Activated B cell treated with CpG ODN at 0.5 μM for 24 hours (primary cell): ENCODE data around the gene HIVEP3. TPM values are rescaled to one million over a fixed set of nuclear protein-coding genes. Genes with fewer than 3 reads are reported as not detected.

Experiments used
- ATAC-seq: fragments of 200-7000 bp; cut with Tn5 transposase; one replicate; pipeline ENCODE4 v1.10.0; 2021; ENCODE audit warnings: low read depth, mild to moderate bottlenecking, moderate library complexity
- CTCF ChIA-PET: fragments of 350-600 bp; sonication (Branson Sonifier 250); formaldehyde crosslinking; loops from one replicate; lab custom pipeline; 2021; ENCODE audit warnings: antibody characterized with exemption; lab: Charles Lee
- POLR2A ChIA-PET: fragments of 350-600 bp; sonication (Branson Sonifier 250); formaldehyde crosslinking; loops from one replicate; lab custom pipeline; 2021; ENCODE audit warnings: antibody characterized with exemption; lab: Charles Lee
- DNase-seq: peaks from one replicate; pipeline ENCODE4 v3.0.0; 2022
- H3K27ac Mint-ChIP-seq: one replicate; pipeline ENCODE4 v1.8.0; 2020; ENCODE audit warnings: mixed read lengths
- H3K27me3 Mint-ChIP-seq: one replicate; pipeline ENCODE4 v1.8.0; 2021; ENCODE audit warnings: mixed read lengths
- H3K36me3 Mint-ChIP-seq: one replicate; pipeline ENCODE4 v1.8.0; 2021; ENCODE audit warnings: low read depth, mixed read lengths
- H3K4me1 Mint-ChIP-seq: one replicate; pipeline ENCODE4 v1.8.0; 2021; ENCODE audit warnings: mixed read lengths
- H3K4me3 Mint-ChIP-seq: one replicate; pipeline ENCODE4 v1.8.0; 2020; ENCODE audit warnings: mild to moderate bottlenecking, mixed read lengths
- H3K9me3 Mint-ChIP-seq: one replicate; pipeline ENCODE4 v1.8.0; 2020; ENCODE audit warnings: mixed read lengths
- CTCF ChIP-seq: fragments of 200-600 bp; IDR thresholded peaks from one replicate; pipeline ENCODE4 v1.8.0; 2022; ENCODE audit warnings: antibody characterized with exemption, mild to moderate bottlenecking
- intact Hi-C: fragments of 100-400 bp; cut with micrococcal nuclease; formaldehyde crosslinking; loops from one replicate; pipeline ENCODE4 v1.15.1; 2024
- total RNA-seq: library from RNA; stranded (reverse); gene quantifications from 2 replicates; pipeline ENCODE4 v1.2.3, GENCODE V29; 2022

Gene HIVEP3
- total RNA-seq, 1 donor from 2014 or later = 14.4 TPM

GRCh38 chr1:41504114-41505035 is 414.3 kb downstream of the HIVEP3 start:
- peaks cover 5% of the 10 kb centered on the region for H3K4me1 Mint-ChIP-seq
- DNase-seq = no peak
- H3K4me3 Mint-ChIP-seq = no peak overlapping the region
- no peak overlapping the region for H3K27ac Mint-ChIP-seq
- CTCF ChIA-PET = no interaction called here
- intact Hi-C loops = no loop called here
- H3K27me3 Mint-ChIP-seq = no peaks in the 10 kb centered on the region
- POLR2A ChIA-PET = no interaction called here
- TF ChIP-seq CTCF = no peak
- no peaks in the 10 kb centered on the region for H3K9me3 Mint-ChIP-seq
- H3K36me3 Mint-ChIP-seq = no peaks in the 10 kb centered on the region
- ATAC-seq = no peak

- no peaks in the 10 kb centered on the region for H3K27me3 Mint-ChIP-seq
- no peak for TF ChIP-seq CTCF
These were observed 415.1 kb downstream of the HIVEP3 start for GRCh38 chr1:41503538-41504113.

DNA sequence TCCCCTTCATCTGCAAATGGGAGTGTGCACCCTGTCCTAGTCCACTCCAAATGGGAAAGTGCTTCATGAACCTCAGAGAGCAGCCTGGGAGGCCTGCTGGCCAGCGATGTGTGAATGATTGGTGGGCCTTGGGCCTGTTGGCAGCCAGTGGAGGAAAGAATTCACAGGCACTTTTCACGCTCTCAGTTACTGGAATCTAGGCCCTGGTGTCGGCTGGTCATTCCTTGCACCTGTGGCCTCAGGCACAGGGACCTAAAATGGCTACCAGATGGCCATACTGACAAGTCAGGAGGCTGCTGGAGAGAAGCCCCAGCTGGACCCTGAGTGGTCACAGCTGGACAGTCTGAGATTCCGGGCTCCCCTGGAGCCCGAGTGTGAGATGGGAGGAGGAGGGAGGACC is 415.8 kb downstream of the HIVEP3 start:
- ChIA-PET POLR2A (no interaction called here), CTCF (no interaction called here)
- Mint-ChIP-seq H3K27ac (no peak overlapping the region), H3K4me3 (no peak overlapping the region), H3K4me1 (peaks cover 2% of the 10 kb centered on the region), H3K9me3 (no peaks in the 10 kb centered on the region), H3K27me3 (no peaks in the 10 kb centered on the region), H3K36me3 (no peaks in the 10 kb centered on the region)
- TF ChIP-seq CTCF = no peak
- intact Hi-C loops = no loop called here
- no peak for DNase-seq
- no peak for ATAC-seq

More at GRCh38 chr1:41503538-41504113, 415.1 kb downstream of the HIVEP3 start:
- peaks cover 2% of the 10 kb centered on the region for H3K4me1 Mint-ChIP-seq
- DNase-seq (no peak), ATAC-seq (no peak)
- intact Hi-C loops = no loop called here
- no peaks in the 10 kb centered on the region for H3K36me3 Mint-ChIP-seq
- H3K27ac Mint-ChIP-seq = no peak overlapping the region
- no peak overlapping the region for H3K4me3 Mint-ChIP-seq
- no peaks in the 10 kb centered on the region for H3K9me3 Mint-ChIP-seq
- ChIA-PET CTCF (no interaction called here), POLR2A (no interaction called here)

GRCh38 chr1:41501581-41501980 is 417.1 kb downstream of the HIVEP3 start:
- POLR2A ChIA-PET = no interaction called here
- DNase-seq = no peak
- H3K27ac Mint-ChIP-seq = no peak overlapping the region
- no peak overlapping the region for H3K4me3 Mint-ChIP-seq
- H3K27me3 Mint-ChIP-seq = peaks cover 3% of the 10 kb centered on the region
- no peak for TF ChIP-seq CTCF
- no peaks in the 10 kb centered on the region for H3K9me3 Mint-ChIP-seq
- H3K36me3 Mint-ChIP-seq = no peaks in the 10 kb centered on the region
- intact Hi-C loops = no loop called here
- CTCF ChIA-PET = no interaction called here
- no peak for ATAC-seq
- H3K4me1 Mint-ChIP-seq = peaks cover 2% of the 10 kb centered on the region

GRCh38 chr1:41500781-41501518 is 417.8 kb downstream of the HIVEP3 start:
- Mint-ChIP-seq H3K4me3 (no peak overlapping the region), H3K27me3 (peaks cover 3% of the 10 kb centered on the region), H3K4me1 (peaks cover 2% of the 10 kb centered on the region), H3K27ac (no peak overlapping the region), H3K9me3 (no peaks in the 10 kb centered on the region), H3K36me3 (no peaks in the 10 kb centered on the region)
- intact Hi-C loops = no loop called here
- ATAC-seq (no peak), DNase-seq (no peak)
- CTCF ChIA-PET = no interaction called here
- POLR2A ChIA-PET = no interaction called here
- no peak for TF ChIP-seq CTCF
